A549 (cell line): ENCODE measurements around the gene CTNNA1.

Source experiments
- EP300 ChIP-seq, 2 experiments: fragments of >200 bp; sonication (Bioruptor Twin); formaldehyde crosslinking; IDR thresholded peaks; 2 replicates in 1 of 2; 3 replicates in 1 of 2; pipeline ENCODE4 v1.6.1; 2016 to 2017
- HDAC2 ChIP-seq: fragments of 200-600 bp; sonication (generic); IDR thresholded peaks from 2 replicates; pipeline ENCODE4 v1.6.1; 2016
- RAD21 ChIP-seq, 2 experiments: fragments of >200 bp in 1 of 2; sonication (Bioruptor Twin) in 1 of 2; formaldehyde crosslinking in 1 of 2; IDR thresholded peaks in 1 of 2; conservative IDR thresholded peaks in 1 of 2; 2 replicates in 1 of 2; 3 replicates in 1 of 2; pipeline ENCODE4 v1.6.1; 2012 to 2018; ENCODE audit warnings: inconsistent platforms in 1 of 2
- RCOR1 ChIP-seq: fragments of 150-350 bp; IDR thresholded peaks from 2 replicates; pipeline ENCODE4 v1.6.1; 2014; ENCODE audit warnings: antibody characterized with exemption, low read length, low read depth
- SMC3 ChIP-seq: fragments of >200 bp; sonication (Bioruptor Twin); formaldehyde crosslinking; IDR thresholded peaks from 3 replicates; pipeline ENCODE4 v1.6.1; 2018; ENCODE audit warnings: inconsistent platforms
- TF ChIP-seq, protein P1 (sequence below): fragments of >200 bp; sonication (Bioruptor Twin); formaldehyde crosslinking; IDR thresholded peaks from 3 replicates; pipeline ENCODE4 v1.5.1; 2016
- TF ChIP-seq, protein P2 (sequence below): IDR thresholded peaks from 2 replicates; pipeline ENCODE4 v1.6.1; 2012

DNA sequence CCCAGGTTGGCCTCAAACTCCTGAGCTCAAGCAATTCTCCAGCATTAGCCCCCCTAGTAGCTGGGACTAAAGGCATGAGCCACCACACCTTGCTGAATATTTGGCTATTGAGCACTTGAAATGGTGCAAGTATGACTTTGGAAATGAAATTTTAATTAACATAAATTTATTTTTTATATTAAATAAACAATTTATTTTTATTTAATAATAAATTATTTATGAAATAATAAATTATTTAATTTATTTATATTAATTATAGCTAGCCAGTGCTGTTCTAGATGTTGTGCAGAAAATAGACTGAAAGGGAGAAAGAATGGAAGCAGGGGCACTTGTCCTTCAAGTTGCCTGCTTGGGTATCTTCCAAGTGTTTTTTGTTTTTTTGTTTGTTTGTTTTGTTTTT lies 40.0 kb upstream of the CTNNA1 start:
- TF ChIP-seq EP300 (IDR thresholded peaks at IDR 0.05) = no peak
- TF ChIP-seq, protein P1, sequence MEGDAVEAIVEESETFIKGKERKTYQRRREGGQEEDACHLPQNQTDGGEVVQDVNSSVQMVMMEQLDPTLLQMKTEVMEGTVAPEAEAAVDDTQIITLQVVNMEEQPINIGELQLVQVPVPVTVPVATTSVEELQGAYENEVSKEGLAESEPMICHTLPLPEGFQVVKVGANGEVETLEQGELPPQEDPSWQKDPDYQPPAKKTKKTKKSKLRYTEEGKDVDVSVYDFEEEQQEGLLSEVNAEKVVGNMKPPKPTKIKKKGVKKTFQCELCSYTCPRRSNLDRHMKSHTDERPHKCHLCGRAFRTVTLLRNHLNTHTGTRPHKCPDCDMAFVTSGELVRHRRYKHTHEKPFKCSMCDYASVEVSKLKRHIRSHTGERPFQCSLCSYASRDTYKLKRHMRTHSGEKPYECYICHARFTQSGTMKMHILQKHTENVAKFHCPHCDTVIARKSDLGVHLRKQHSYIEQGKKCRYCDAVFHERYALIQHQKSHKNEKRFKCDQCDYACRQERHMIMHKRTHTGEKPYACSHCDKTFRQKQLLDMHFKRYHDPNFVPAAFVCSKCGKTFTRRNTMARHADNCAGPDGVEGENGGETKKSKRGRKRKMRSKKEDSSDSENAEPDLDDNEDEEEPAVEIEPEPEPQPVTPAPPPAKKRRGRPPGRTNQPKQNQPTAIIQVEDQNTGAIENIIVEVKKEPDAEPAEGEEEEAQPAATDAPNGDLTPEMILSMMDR = no peak
- no peak for TF ChIP-seq HDAC2
- TF ChIP-seq RCOR1 = no peak
- TF ChIP-seq, protein P2, sequence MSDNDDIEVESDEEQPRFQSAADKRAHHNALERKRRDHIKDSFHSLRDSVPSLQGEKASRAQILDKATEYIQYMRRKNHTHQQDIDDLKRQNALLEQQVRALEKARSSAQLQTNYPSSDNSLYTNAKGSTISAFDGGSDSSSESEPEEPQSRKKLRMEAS = no peak
- no peak for TF ChIP-seq SMC3
- no peak for TF ChIP-seq RAD21 (conservative IDR thresholded peaks at IDR 0.05 in 1 of 2, IDR thresholded peaks at IDR 0.05 in 1 of 2)
